Activated naive CD4-positive, alpha-beta T cell treated with anti-CD3 and anti-CD28 coated beads, Interleukin-2, amount 10 ng/mL, durations not matched to agents 7 days and 5 days (primary cell): Measurements from ENCODE around the gene MAP1LC3A.

Experiments
- CTCF ChIA-PET: fragments of 350-600 bp; sonication (Branson Sonifier 250); formaldehyde crosslinking; loops from one replicate; lab custom pipeline; 2021; ENCODE audit warnings: antibody characterized with exemption; lab: Charles Lee
- DNase-seq: peaks from one replicate; pipeline ENCODE4 v3.0.0-alpha.2; 2020
- H3K27ac Mint-ChIP-seq: one replicate; pipeline ENCODE4 v1.8.0; 2021; ENCODE audit warnings: mild to moderate bottlenecking, moderate library complexity, mixed read lengths
- H3K27me3 Mint-ChIP-seq: one replicate; pipeline ENCODE4 v1.8.0; 2021; ENCODE audit warnings: mild to moderate bottlenecking, mixed read lengths
- H3K36me3 Mint-ChIP-seq: one replicate; pipeline ENCODE4 v1.8.0; 2021; ENCODE audit warnings: mixed read lengths
- H3K4me1 Mint-ChIP-seq: one replicate; pipeline ENCODE4 v1.8.0; 2021; ENCODE audit warnings: mixed read lengths
- H3K4me3 Mint-ChIP-seq: one replicate; pipeline ENCODE4 v1.8.0; 2021; ENCODE audit warnings: mild to moderate bottlenecking, moderate library complexity, mixed read lengths
- H3K9me3 Mint-ChIP-seq: one replicate; pipeline ENCODE4 v1.8.0; 2021; ENCODE audit warnings: mixed read lengths

Gene MAP1LC3A

DNA sequence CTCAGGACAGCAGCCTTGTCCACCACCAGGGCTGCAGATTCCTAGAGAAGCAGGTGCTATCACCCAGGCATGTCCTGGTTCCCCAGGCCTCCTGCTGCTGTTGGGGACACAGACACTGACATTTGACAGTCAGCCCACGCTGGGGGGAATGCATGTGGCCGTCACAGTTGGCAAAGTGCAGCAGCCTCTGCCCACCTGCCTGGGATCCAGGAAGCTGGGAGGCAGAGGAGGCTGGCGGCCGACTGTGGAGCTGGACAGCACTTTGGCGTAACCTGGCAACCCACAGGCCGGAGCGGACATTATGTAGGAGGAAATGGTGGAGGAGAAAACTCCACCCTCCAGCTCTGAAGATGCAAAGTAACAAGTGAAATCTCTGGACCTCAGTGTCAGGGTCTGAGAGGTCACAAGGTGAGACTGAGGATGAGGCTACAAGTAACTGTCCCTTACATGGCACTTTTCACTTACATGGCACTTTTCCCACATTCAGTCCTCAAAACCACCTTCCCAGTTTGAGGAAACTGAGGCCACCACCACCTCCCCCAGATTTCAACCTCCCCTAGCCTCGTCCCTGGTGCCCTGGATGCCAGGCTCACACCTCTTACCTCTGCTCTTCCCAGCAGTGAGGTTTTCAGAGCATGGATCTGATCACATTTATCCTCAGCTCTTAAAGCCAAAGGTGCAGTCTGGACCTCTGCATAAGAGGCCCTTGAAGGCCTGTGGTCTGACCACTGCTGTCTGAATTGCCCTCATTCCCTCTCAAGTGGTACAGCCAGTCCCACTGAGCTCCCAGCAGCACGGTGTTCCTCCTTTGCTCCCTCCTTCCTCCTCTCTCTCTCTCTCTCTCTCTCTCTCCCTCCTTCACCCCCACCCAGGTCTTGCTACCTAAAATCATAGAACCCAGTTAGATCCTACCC lies 8.7 kb downstream of the MAP1LC3A start:
- Mint-ChIP-seq H3K4me1 (peaks cover 8% of the 10 kb centered on the region), H3K27me3 (no peaks in the 10 kb centered on the region), H3K4me3 (no peak overlapping the region), H3K27ac (peak overlapping the region; percentile 39), H3K9me3 (no peaks in the 10 kb centered on the region), H3K36me3 (peaks cover 6% of the 10 kb centered on the region)
- DNase-seq = no peak
- CTCF ChIA-PET = interaction anchor here (1.4 to 1.5 kb wide), 2 partner anchors 141 to 254 kb away, joined by 3 read pairs; no protein-coding TSS in a partner anchor

GRCh38 chr20:34567892-34568865 lies 9.7 kb downstream of the MAP1LC3A start:
- Mint-ChIP-seq H3K27ac (peak overlapping the region; percentile 39), H3K4me3 (no peak overlapping the region), H3K27me3 (no peaks in the 10 kb centered on the region), H3K4me1 (peaks cover 8% of the 10 kb centered on the region), H3K9me3 (no peaks in the 10 kb centered on the region), H3K36me3 (peaks cover 6% of the 10 kb centered on the region)
- CTCF ChIA-PET = interaction anchor here (0.8 to 1.5 kb wide), 3 partner anchors 30 to 255 kb away, joined by 3 read pairs; no protein-coding TSS in a partner anchor
- no peak for DNase-seq

- no peaks in the 10 kb centered on the region for H3K27me3 Mint-ChIP-seq
- no peaks in the 10 kb centered on the region for H3K9me3 Mint-ChIP-seq
- CTCF ChIA-PET = no interaction called here
- H3K4me1 Mint-ChIP-seq = peaks cover 8% of the 10 kb centered on the region
- H3K4me3 Mint-ChIP-seq = no peak overlapping the region
- H3K36me3 Mint-ChIP-seq = peaks cover 8% of the 10 kb centered on the region
- H3K27ac Mint-ChIP-seq = no peak overlapping the region
- DNase-seq = no peak
These were observed 11.1 kb downstream of the MAP1LC3A start for GRCh38 chr20:34569598-34569997.

GRCh38 chr20:34570859-34571306 lies 12.4 kb downstream of the MAP1LC3A start:
- H3K4me3 Mint-ChIP-seq = no peak overlapping the region
- H3K4me1 Mint-ChIP-seq = peaks cover 8% of the 10 kb centered on the region
- no peak for DNase-seq
- no peaks in the 10 kb centered on the region for H3K9me3 Mint-ChIP-seq
- H3K36me3 Mint-ChIP-seq = peaks cover 11% of the 10 kb centered on the region
- no peaks in the 10 kb centered on the region for H3K27me3 Mint-ChIP-seq
- CTCF ChIA-PET = interaction anchor here (0.9 to 1.0 kb wide), 2 partner anchors 9 to 33 kb away, joined by 3 read pairs; no protein-coding TSS in a partner anchor
- H3K27ac Mint-ChIP-seq = peak overlapping the region; percentile 52

- no peaks in the 10 kb centered on the region for H3K27me3 Mint-ChIP-seq
- H3K36me3 Mint-ChIP-seq = peaks cover 11% of the 10 kb centered on the region
- H3K4me1 Mint-ChIP-seq = peaks cover 8% of the 10 kb centered on the region
- no peak overlapping the region for H3K27ac Mint-ChIP-seq
- DNase-seq = no peak
- H3K9me3 Mint-ChIP-seq = no peaks in the 10 kb centered on the region
- CTCF ChIA-PET = interaction anchor here (0.9 to 1.0 kb wide), 2 partner anchors 8 to 33 kb away, joined by 3 read pairs; no protein-coding TSS in a partner anchor
- no peak overlapping the region for H3K4me3 Mint-ChIP-seq
These were observed 13.2 kb downstream of the MAP1LC3A start for GRCh38 chr20:34571753-34572152.

DNA sequence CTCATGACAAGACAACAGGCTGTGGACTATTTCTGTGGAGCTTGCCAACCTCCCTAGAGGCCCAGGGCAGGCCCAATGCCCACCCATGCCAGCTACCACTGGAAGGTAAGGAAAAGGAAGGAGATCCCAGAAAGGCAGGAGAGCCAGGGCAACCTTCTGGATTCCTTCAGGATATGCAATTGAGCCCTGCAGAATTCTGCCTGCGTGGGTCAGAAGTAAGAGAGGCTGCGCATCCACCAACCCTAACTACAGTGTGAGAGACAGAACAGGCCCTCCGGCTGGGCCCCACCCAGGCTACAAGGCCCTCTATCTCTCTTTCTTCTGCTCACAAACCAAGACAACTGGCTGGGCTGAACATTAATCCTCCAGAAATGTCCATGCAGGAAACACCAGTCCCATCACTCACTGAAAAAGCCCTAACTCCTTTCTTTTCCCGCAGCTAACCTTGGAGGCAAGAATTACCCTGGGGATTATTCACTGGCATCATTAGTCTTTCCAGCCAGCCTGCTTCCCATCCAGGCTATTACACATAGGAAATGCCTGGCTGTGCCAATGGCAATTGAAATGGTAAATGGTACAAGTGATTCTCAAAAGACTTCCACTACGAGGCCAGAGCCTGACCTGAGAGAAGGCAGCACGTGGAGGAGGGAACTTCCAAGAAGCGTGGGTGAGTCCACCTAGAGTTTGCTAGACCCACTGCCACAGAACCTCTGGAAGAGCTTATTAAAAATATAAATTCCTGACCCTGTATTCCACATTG lies 15.2 kb downstream of the MAP1LC3A start:
- H3K4me3 Mint-ChIP-seq = no peak overlapping the region
- H3K36me3 Mint-ChIP-seq = peaks cover 15% of the 10 kb centered on the region
- no peak for DNase-seq
- no peaks in the 10 kb centered on the region for H3K9me3 Mint-ChIP-seq
- CTCF ChIA-PET = interaction anchor here (1.1 kb wide), 1 partner anchor 11 kb away, joined by 4 read pairs; no protein-coding TSS in a partner anchor
- H3K27me3 Mint-ChIP-seq = no peaks in the 10 kb centered on the region
- no peak overlapping the region for H3K27ac Mint-ChIP-seq
- peaks cover 12% of the 10 kb centered on the region for H3K4me1 Mint-ChIP-seq

- H3K27ac Mint-ChIP-seq = no peak overlapping the region
- DNase-seq = no peak
- peaks cover 15% of the 10 kb centered on the region for H3K36me3 Mint-ChIP-seq
- H3K27me3 Mint-ChIP-seq = no peaks in the 10 kb centered on the region
- H3K4me1 Mint-ChIP-seq = peaks cover 17% of the 10 kb centered on the region
- no peak overlapping the region for H3K4me3 Mint-ChIP-seq
- H3K9me3 Mint-ChIP-seq = no peaks in the 10 kb centered on the region
- CTCF ChIA-PET = no interaction called here
These were observed 15.9 kb downstream of the MAP1LC3A start for GRCh38 chr20:34574426-34574825.

DNA sequence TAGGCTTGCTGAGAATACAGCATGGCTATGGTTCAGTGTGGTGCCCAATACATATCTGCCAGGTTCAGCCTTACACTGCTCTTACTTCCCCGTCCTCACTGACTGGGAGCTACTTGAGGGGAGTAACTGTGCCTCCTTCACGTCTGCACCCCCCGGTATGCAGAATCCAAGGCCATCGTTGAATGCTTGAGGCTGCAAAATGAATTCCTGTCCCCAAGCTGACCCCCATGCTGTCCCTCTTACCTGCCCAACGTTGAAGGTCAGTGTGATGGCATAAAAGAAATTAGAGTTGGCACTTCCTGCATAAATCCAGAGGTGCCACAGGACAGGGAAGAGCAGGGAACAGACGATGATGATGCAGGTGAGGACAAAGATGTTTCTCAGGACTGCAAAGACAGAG lies 16.3 kb downstream of the MAP1LC3A start:
- H3K9me3 Mint-ChIP-seq = no peaks in the 10 kb centered on the region
- H3K36me3 Mint-ChIP-seq = peaks cover 18% of the 10 kb centered on the region
- DNase-seq = no peak
- peaks cover 22% of the 10 kb centered on the region for H3K4me1 Mint-ChIP-seq
- CTCF ChIA-PET = no interaction called here
- H3K27ac Mint-ChIP-seq = no peak overlapping the region
- H3K27me3 Mint-ChIP-seq = no peaks in the 10 kb centered on the region
- no peak overlapping the region for H3K4me3 Mint-ChIP-seq

DNA sequence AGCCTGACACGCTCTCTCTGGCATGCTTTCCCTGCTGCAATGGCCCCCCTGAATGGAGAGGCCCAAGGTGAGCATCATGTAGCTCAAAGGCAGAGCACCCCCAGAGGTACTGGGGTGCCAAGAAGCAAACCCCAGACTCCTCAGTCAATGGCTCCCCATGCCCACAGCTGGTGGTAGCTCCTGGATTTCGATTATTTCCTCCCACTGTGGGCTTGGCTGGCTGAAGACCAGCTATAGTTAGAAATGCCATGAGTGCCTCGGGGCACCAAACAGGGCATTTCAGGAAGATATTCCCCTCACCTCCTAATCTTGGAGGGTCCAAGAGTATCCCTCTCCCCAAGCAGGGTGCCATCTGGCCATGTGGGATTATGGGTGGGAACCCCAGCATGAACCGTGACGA lies 16.8 kb downstream of the MAP1LC3A start:
- no peak for DNase-seq
- H3K9me3 Mint-ChIP-seq = no peaks in the 10 kb centered on the region
- CTCF ChIA-PET = no interaction called here
- H3K27me3 Mint-ChIP-seq = no peaks in the 10 kb centered on the region
- H3K4me1 Mint-ChIP-seq = peaks cover 26% of the 10 kb centered on the region
- H3K4me3 Mint-ChIP-seq = no peak overlapping the region
- no peak overlapping the region for H3K27ac Mint-ChIP-seq
- H3K36me3 Mint-ChIP-seq = peaks cover 21% of the 10 kb centered on the region

DNA sequence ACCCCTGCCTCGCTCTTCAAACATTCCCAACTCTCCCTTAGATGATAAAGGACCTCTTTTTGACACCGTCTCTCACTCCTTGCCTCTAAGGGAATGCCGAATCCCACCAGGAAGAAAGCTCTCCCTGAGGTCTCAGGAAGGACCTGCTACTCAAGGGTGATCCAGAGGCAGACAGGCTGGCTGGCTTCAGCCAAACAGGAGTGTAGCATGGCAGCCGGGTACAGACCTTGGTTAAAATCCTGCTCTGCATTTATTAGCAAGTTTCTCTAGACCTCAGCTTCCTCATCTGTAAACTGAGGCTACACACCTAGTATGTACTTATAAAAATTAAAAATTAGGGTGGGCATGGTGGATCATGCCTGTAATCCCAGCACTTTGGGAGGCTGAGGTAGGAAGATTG lies 17.2 kb downstream of the MAP1LC3A start:
- H3K4me3 Mint-ChIP-seq = no peak overlapping the region
- CTCF ChIA-PET = interaction anchor here (0.9 kb wide), 1 partner anchor 263 kb away, joined by 3 read pairs; no protein-coding TSS in a partner anchor
- no peak overlapping the region for H3K27ac Mint-ChIP-seq
- no peak for DNase-seq
- peaks cover 25% of the 10 kb centered on the region for H3K36me3 Mint-ChIP-seq
- H3K27me3 Mint-ChIP-seq = no peaks in the 10 kb centered on the region
- peaks cover 3% of the 10 kb centered on the region for H3K9me3 Mint-ChIP-seq
- peaks cover 30% of the 10 kb centered on the region for H3K4me1 Mint-ChIP-seq

DNA sequence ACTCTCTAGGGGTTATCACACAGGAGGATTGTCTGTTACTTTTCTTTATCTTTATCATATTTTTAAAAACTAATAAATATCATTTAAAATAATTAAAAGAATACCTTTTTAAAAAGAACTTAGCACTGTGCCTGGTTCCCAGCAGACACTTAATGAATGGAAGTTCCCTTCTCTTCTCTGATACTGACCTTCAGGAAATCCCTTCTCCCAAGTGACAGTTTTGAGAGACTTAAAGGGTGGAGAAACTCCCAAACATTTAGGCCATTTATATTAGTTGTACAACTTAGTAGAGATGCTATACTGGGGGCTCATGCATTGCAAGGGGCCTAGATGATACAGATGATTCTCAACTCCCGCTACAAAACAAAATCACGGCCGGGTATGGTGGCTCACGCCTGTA lies 18.5 kb downstream of the MAP1LC3A start:
- CTCF ChIA-PET = no interaction called here
- peaks cover 3% of the 10 kb centered on the region for H3K9me3 Mint-ChIP-seq
- H3K36me3 Mint-ChIP-seq = peaks cover 27% of the 10 kb centered on the region
- no peak for DNase-seq
- H3K4me1 Mint-ChIP-seq = peaks cover 33% of the 10 kb centered on the region
- no peak overlapping the region for H3K4me3 Mint-ChIP-seq
- H3K27me3 Mint-ChIP-seq = no peaks in the 10 kb centered on the region
- H3K27ac Mint-ChIP-seq = no peak overlapping the region

- CTCF ChIA-PET = no interaction called here
- Mint-ChIP-seq H3K27me3 (no peaks in the 10 kb centered on the region), H3K9me3 (peaks cover 3% of the 10 kb centered on the region), H3K36me3 (peaks cover 27% of the 10 kb centered on the region), H3K4me1 (peaks cover 33% of the 10 kb centered on the region), H3K4me3 (no peak overlapping the region), H3K27ac (no peak overlapping the region)
- no peak for DNase-seq
These were observed 19.5 kb downstream of the MAP1LC3A start for GRCh38 chr20:34578025-34578424.

GRCh38 chr20:34578521-34578920 lies 20.0 kb downstream of the MAP1LC3A start:
- no peak for DNase-seq
- Mint-ChIP-seq H3K4me1 (peaks cover 33% of the 10 kb centered on the region), H3K27me3 (no peaks in the 10 kb centered on the region), H3K9me3 (peaks cover 3% of the 10 kb centered on the region), H3K4me3 (no peak overlapping the region), H3K36me3 (peaks cover 25% of the 10 kb centered on the region), H3K27ac (peak overlapping the region; percentile 68)
- CTCF ChIA-PET = no interaction called here
